Measurements from ENCODE around the gene ARL11. TPM values are rescaled to one million over a fixed set of nuclear protein-coding genes. Genes with fewer than 3 reads are reported as not detected.

The ARL11 gene
- 1 to 10 TPM; 1.3 to 2.3 (median 2.0) TPM for total RNA-seq
- long read RNA-seq, donor 1, partial matches to known transcripts: 0 of 1 reads
- long read RNA-seq, donor 1, other reads (novel, unspliced or antisense): 0 of 1 reads
- long read RNA-seq, donor 2, partial matches to known transcripts: 0 of 3 reads
- long read RNA-seq, donor 2, other reads (novel, unspliced or antisense): 1 of 3 reads

DNA sequence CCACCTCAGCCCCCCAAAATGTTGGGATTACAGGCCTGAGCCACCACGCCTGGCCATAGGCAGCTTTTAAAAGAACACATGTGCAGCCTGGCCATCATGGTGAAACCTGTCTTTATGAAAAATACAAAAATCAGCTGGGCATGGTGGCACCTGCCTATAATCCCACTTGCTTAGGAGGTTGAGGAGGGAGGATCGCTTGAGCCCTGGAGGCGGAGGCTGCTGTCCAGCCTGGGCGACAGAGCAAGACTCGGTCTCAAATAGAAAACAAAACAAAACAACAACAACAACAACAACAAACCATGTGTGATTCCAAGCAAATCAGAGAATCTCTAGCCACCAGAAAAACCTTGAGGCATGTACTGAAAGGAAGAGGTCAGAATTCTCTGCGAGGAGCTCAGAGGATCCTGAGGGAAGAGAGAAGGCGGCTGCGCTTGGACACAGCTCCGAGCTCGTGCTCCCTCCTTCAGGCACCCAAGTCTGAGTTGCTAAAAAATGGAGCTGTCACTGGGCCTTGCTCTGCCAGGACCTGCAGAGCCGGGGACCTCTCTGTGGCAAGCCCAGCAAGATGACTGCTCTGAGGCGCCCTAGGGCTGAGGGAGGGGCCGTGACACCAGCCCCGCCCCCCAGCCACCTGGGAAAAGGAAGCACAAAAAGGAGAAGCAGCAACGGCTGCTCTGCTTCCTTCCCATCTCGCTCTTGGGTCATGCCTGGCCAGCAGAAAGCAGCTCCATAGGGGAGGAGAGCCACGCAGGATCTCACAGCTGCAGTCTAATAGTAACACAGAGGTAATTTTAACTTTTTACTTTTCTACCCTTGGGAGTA is at the start of gene ARL11:
Gene ARL11 (plus strand): TSS at position 677 of the 822 bp plus-strand sequence. CDS start 1,941 bp downstream, outside the sequence.
- DNase-seq (peak; percentile 79 to 87 (median 81)), ATAC-seq (peak; percentile 83)
- no peaks in the 10 kb centered on the region for H3K36me3 ChIP-seq (ENCODE audit: low read depth)
- H3K9me3 ChIP-seq: no peaks in the 10 kb centered on the region
- H3K4me3 ChIP-seq: no peak within 1 kb of the TSS
- no peak for TF ChIP-seq CTCF (IDR thresholded peaks at IDR 0.05)
- H3K4me1 ChIP-seq (ENCODE audit: low read depth): peaks cover 5% of the 10 kb centered on the region
- intact Hi-C loops (cut with DNase I, micrococcal nuclease): no loop called here

DNA sequence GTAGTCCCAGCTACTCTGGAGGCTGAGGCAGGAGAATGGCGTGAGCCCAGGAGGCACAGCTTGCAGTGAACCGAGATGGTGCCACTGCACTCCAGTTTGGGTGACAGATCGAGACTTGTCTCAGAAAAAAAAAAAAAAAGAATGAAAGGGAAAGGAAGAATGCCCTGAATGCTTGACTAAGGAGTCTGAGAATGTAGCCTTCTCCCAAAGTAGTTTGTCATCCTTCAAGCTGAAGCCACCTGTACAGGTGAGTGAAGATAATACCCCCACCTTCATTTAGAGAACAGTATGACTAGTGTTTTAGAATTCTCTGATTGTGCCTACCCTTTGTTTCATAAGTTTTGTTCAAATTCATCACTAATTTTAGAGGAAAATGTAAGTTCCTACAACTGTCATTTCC is 48.8 kb upstream of the ARL11 start:
- ATAC-seq: no peak
- Histone ChIP-seq H3K4me1 (ENCODE audit: low read depth) (no peaks in the 10 kb centered on the region), H3K4me3 (no peak overlapping the region), H3K36me3 (ENCODE audit: low read depth) (no peaks in the 10 kb centered on the region), H3K9me3 (no peaks in the 10 kb centered on the region)
- intact Hi-C loops (cut with DNase I, micrococcal nuclease): no loop called here
- no peak for TF ChIP-seq CTCF (IDR thresholded peaks at IDR 0.05)
- DNase-seq: no peak

DNA sequence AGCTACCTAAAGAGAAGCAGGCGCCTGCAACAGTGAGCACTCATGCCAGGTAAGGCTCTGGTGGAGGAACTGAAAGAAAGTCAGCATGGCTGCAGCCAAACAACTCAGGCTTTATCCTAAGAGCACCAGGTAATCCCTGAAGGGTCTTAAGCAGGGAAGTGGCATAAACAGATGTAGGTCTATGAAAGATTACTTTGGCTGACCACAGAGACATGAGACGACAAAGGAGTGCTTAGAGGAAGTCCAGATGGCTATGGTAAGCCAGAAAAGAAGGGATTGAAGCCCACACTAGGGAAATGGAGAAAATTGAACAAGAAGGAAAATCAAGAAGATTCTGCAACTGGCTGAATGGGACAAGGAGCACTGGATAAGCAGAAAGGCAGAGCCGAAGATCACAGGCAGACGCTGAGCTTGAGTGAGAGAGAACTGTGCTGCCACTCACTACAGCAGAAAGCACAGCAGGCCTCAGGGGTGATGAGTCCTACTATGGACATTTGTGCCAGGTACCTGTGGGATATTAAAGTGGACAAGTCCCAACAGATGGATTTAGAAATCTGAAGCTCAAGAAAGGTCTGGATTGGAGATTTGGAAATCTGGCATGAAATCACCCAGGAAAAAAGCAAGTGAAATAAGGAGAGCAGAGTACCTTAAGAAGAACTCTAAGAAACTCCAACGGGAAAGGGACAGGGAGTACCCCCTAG is 47.2 kb upstream of the ARL11 start:
- TF ChIP-seq CTCF (IDR thresholded peaks at IDR 0.05): no peak

GRCh38 chr13:49584771-49585182 is 43.5 kb upstream of the ARL11 start:
- intact Hi-C loops (cut with DNase I, micrococcal nuclease): no loop called here
- Histone ChIP-seq H3K9me3 (no peaks in the 10 kb centered on the region), H3K4me1 (ENCODE audit: low read depth) (peaks cover 4% of the 10 kb centered on the region), H3K4me3 (peak overlapping the region; percentile 67), H3K36me3 (ENCODE audit: low read depth) (no peaks in the 10 kb centered on the region)
- ATAC-seq (peak; percentile 1), DNase-seq (peak in 1 of 3 donors; percentile 7)
- TF ChIP-seq CTCF (IDR thresholded peaks at IDR 0.05): no peak

More for the DNA sequence above, 47.2 kb upstream of the ARL11 start:
- Histone ChIP-seq H3K4me3 (no peak overlapping the region), H3K9me3 (no peaks in the 10 kb centered on the region), H3K36me3 (ENCODE audit: low read depth) (no peaks in the 10 kb centered on the region), H3K4me1 (ENCODE audit: low read depth) (peaks cover 1% of the 10 kb centered on the region)
- ATAC-seq (no peak), DNase-seq (no peak)
- intact Hi-C loops (cut with DNase I, micrococcal nuclease): no loop called here

GRCh38 chr13:49585220-49586157 is 42.8 kb upstream of the ARL11 start, which contains the start of gene RCBTB1:
Gene RCBTB1 (minus strand): TSS chr13:49585558. CDS start chr13:49567279, 18,279 bp downstream.
- no peak for TF ChIP-seq CTCF (IDR thresholded peaks at IDR 0.05)
- Histone ChIP-seq H3K4me3 (peak within 1 kb of the TSS; percentile 67), H3K9me3 (no peaks in the 10 kb centered on the region), H3K4me1 (ENCODE audit: low read depth) (peaks cover 4% of the 10 kb centered on the region), H3K36me3 (ENCODE audit: low read depth) (no peaks in the 10 kb centered on the region)
- DNase-seq (peak; percentile 77 to 80 (median 80)), ATAC-seq (peak; percentile 97)
- intact Hi-C loops (cut with DNase I, micrococcal nuclease): no loop called here

Data from mucosa of descending colon (tissue), 3 donors.